Jurkat, Clone E6-1 (cell line): Measurements from ENCODE around the gene UBE2I.
"Not testable (repeated sequence)": the region's sequence is repeated elsewhere in the genome, so short reads cannot be mapped to it uniquely, and the experiment has no call there.

Experiments used
- DNase-seq: peaks from one replicate; pipeline ENCODE4 v3.0.0-alpha.2; 2011; ENCODE audit warnings: low read depth, low spot score
- H3K4me3 ChIP-seq: 2 replicates; pipeline ENCODE4 v1.5.1; 2011; ENCODE audit warnings: mild to moderate bottlenecking, low read length, control low read depth, moderate library complexity

Gene UBE2I

GRCh38 chr16:1289477-1289866 is 20.0 kb upstream of the UBE2I start:
- H3K4me3 ChIP-seq, result no peak overlapping the region
- DNase-seq, result no peak

- no peak for DNase-seq
- H3K4me3 ChIP-seq, result no peak overlapping the region
These were observed 19.4 kb upstream of the UBE2I start for GRCh38 chr16:1290063-1290501.

- no peak for DNase-seq
These were observed 18.4 kb upstream of the UBE2I start for GRCh38 chr16:1290860-1291575.

GRCh38 chr16:1291576-1291974 is 17.9 kb upstream of the UBE2I start:
- DNase-seq, result no peak
- H3K4me3 ChIP-seq, result no peak overlapping the region

More at GRCh38 chr16:1290860-1291575, 18.4 kb upstream of the UBE2I start:
- H3K4me3 ChIP-seq, result no peak overlapping the region

DNA sequence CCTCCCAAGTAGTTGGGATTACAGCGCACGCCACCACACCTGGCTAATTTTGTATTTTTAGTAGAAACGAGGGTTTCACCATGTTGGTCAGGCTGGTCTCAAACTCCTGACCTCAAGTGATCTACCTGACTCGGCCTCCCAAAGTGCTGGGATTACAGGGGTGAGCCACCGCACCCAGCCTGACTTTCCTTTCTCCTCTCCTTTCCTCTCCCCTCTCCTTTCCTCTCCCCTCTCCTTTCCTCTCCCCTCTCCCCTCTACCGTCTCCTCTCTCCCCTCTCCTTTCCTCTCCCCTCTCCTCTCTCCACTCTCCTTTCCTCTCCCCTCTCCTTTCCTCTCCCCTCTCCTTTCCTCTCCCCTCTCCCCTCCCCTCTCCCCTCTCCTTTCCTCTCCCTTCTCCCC is 17.2 kb upstream of the UBE2I start:
- not testable (repeated sequence) for DNase-seq, H3K4me3 ChIP-seq

DNA sequence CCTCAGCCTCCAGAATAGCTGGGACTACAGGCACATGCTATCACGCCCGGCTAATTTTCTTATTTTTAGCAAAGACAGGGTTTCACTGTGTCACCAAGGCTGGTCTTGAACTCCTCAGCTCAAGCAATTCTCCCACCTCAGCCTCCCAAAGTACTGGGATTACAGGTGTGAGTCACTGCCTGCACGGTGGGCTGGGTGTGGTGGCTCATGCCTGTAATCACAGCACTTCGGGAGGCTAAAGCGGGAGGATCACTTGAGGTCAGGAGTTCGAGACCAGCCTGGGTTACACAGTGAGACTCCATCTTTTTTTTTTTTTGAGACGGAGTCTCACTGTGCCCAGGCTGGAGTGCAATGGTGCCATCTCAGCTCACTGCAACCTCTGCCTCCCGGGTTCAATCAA is 16.6 kb upstream of the UBE2I start:
- H3K4me3 ChIP-seq, DNase-seq: not testable (repeated sequence)

GRCh38 chr16:1293921-1294656 is 15.3 kb upstream of the UBE2I start:
- no peak overlapping the region for H3K4me3 ChIP-seq
- no peak for DNase-seq

DNA sequence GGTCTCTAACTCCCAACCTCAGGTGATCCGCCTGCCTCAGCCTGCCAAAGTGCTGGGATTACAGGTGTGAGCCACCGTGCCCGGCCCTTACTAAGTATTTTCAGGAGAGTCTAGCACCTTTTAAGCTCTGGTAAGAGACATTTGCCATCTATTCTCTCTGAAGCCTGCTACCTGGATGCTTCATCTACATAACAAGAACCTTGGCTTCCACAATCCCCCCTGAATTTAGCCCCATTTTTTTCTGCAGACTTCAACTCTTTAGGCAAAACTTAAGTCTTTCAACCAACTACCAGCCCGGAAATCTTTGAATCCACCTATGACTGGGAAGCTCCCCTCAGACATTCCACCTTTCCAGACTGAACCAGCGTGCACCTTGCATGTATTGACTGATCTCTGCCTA is 14.0 kb upstream of the UBE2I start:
- no peak overlapping the region for H3K4me3 ChIP-seq
- DNase-seq, result no peak

GRCh38 chr16:1296688-1297017 is 12.8 kb upstream of the UBE2I start:
- DNase-seq, H3K4me3 ChIP-seq: not testable (repeated sequence)

- no peak overlapping the region for H3K4me3 ChIP-seq
- DNase-seq, result no peak
These were observed 12.3 kb upstream of the UBE2I start for GRCh38 chr16:1297018-1297696.

DNA sequence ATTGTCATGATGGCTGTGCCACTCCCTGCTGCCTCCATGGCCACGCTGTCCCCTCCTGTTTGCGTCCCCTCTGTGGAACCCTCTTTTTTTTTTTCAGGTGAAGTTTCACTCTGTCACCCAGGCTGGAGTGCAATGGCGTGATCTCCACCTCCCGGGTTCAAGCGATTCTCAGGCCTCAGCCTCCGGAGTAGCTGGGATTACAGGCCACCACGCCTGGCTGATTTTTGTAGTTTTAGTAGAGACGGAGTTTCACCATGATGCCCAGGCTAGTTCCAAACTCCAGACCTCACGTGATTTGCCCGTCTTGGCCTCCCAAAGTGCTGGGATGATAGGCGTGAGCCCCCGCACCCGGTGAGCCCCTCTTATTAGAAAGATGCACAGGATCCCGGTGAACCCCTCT is 11.0 kb upstream of the UBE2I start:
- no peak overlapping the region for H3K4me3 ChIP-seq
- DNase-seq, result no peak

DNA sequence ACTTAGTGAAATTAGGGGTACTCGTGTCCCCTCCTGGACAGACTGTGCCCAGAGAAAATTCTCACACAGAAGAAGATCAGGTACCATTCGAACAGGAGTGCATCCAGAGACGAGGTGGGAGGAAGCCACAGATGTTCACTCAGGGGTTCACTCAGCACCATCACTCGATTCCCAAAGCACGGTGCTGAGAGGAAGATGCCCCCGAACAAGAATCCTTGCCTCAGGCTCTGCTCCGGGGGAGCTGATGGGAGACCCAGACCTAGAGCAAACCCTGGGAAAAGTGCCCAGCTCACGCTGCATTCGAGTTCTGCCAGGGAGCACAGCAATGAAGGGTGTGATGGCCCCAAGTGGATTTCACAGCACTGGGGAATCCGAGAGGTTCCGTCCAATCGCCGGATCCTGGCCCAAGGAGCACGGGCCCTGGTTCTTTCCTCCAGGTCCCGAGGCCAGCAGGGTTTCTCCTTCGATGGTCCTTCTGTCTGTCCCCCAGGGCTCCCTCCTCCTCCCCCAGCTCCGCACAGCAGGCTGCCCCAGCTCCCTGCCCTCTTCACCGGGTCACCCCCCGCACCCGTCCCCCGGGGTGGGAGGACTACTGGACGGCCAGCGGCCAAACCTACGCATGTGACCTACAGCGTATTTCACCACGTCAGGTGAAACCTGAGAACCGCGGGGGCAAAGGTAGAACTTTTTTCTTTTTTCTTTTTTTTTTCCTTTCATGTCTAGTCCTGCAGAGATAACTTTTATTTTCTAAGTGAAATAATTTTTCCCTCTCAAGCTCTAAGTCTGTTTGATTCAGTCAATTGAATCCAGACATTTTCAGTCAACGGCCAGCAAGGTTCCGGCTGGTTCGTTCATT is 10.2 kb upstream of the UBE2I start:
- no peak overlapping the region for H3K4me3 ChIP-seq
- DNase-seq, result no peak

DNA sequence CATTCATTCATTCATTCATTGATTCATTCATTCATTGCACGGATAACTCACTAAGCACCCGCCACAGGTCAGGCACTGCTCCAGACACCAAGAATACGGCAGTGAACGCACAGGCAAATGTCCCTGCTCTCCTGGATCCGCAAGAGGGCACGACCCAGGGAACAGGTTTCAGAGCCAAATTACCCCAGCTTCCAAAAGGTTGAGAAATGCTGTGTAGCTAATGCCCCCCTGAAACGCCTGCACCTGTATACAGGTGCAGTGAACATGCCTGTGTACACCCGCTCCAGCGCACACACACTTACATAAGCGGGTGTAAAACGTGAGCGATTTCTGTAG is 9.6 kb upstream of the UBE2I start:
- DNase-seq, result no peak
- H3K4me3 ChIP-seq, result no peak overlapping the region

GRCh38 chr16:1300664-1301476 is 8.6 kb upstream of the UBE2I start:
- H3K4me3 ChIP-seq, result peak overlapping the region; percentile 42
- DNase-seq, result no peak

DNA sequence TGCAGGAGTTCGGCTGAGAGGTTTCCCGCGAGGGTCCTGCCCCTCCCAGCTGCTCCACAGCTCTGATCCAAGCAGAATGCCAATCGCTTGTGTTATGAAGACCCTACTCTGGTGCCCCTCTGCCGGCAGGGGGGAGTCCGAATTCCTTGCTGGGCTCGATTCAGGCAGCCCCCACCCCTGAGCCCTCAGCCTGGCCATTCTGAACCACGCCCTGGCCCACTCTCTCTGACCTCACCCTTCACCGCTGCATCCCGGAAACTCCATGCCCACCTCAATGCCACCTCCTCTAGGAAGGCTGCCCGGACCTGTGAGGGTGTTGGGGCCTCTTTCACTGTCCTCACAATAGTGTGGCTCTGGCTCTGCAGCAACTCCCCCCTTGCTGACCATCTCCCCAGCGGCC is 7.9 kb upstream of the UBE2I start:
- no peak overlapping the region for H3K4me3 ChIP-seq
- no peak for DNase-seq

DNA sequence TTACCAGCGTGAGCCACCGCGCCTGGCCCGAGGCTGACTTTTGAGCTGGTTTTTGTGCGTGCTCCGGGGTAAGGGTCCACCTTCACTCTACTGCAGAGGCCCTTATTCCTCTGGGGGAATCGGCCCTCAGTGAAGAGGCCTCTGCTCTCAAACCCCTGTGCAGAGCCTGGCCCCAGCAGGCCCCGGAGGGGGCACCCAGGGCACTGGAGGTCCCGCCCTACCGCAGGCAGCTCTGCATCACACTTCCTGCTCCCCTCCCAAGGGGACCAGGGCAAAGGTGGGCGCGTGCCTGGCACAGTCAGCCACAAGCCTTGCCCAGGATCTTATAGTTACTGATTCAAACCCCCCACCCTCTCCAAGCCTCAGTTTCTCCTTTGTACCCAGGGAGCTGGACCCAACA is 3.6 kb upstream of the UBE2I start:
- peak; percentile 21 for DNase-seq

DNA sequence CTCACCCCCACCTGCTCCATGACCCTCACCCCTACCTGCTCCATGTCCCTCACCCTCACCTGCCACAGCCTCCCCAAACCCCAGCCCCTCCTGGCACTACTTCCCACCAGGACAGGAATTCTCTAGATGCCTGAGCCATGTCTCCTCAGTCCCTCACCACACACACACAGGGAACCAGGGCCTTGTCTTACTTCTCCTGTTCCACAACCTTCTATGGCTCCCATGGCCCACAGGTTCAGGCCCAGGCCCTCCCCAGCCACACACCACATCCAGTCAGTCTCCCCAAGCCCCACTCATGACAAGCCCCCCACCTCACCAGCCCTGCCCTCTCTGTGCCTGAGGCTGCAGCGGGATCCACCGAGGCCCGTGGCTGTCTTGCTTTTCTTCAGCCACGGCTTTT is 3.1 kb upstream of the UBE2I start:
- DNase-seq, result no peak

More for the DNA sequence above, 3.6 kb upstream of the UBE2I start:
- no peak overlapping the region for H3K4me3 ChIP-seq

DNA sequence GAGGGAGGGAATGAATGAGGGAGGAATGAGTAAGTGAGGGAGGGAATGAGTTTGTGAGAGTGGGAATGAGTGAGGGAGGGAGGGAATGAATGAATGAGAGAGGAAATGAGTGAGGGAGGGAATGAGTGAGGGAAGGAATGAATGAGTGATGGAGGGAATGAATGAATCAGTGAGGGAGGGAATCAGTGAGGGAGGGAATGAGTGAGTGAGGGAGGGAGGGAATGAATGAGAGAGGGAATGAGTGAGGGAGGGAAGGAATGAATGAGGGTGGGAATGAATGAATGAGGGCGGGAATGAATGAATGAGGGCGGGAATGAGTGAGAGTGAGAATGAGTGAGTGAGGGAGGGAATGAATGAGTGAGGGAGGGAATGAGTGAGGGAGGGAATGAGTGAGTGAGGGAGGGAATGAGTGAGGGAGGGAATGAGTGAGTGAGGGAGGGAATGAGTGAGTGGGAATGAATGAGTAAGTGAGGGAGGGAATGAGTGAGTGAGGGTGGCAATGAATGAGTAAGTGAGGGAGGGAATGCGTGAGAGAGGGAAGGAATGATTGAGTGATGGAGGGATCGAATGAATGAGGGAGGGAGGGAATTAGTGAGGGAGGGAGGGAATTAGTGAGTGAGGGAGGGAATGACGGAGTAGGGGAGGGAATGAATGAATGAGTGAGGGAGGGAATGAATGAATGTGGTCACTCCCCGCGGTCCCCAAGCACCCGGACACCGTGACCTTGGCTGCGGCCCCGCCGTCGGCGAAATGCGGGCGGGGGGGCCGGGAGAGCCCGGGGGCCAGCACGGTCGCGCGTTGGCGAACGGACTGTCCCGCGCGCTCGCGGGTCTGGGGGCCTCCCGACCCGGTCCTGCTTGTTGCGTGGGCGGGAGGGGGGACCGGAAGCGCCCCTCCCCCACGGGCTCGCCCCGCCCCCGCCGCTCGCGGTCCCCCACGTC is 1.1 kb upstream of the UBE2I start:
- peak overlapping the region; percentile 51 for H3K4me3 ChIP-seq
- DNase-seq, result peak; percentile 53

More for the DNA sequence above, 3.1 kb upstream of the UBE2I start:
- H3K4me3 ChIP-seq, result no peak overlapping the region
